Panc1 (cell line): ENCODE results near the gene RETREG1. TPM values are rescaled to one million over a fixed set of nuclear protein-coding genes. Genes with fewer than 3 reads are reported as not detected.

Experiments
- ATAC-seq: fragments of 200-7000 bp; cut with Tn5 transposase; 2 replicates; pipeline ENCODE4 v1.9.1; 2020; ENCODE audit warnings: mild to moderate bottlenecking, moderate library complexity
- BruUV-seq: library from RNA; stranded (reverse); fragments of 400-500 nt; replicated peaks from 2 replicates; lab custom pipeline; 2021; lab: Mats Ljungman, UMichigan
- CTCF ChIA-PET: fragments of 300-600 bp; sonication (Branson Sonifier 250); formaldehyde crosslinking; loops from one replicate; lab custom pipeline; 2022; ENCODE audit warnings: antibody characterized with exemption; lab: Charles Lee
- POLR2A ChIA-PET: fragments of 300-600 bp; sonication (Branson Sonifier 250); formaldehyde crosslinking; loops from one replicate; lab custom pipeline; 2022; ENCODE audit warnings: antibody characterized with exemption; lab: Charles Lee
- DNase-seq: peaks from one replicate; pipeline ENCODE4 v3.0.0-alpha.2; 2010; ENCODE audit warnings: low read depth, low spot score
- H3K27ac ChIP-seq: 2 replicates; pipeline ENCODE4 v1.5.1; 2011; ENCODE audit warnings: mild to moderate bottlenecking, low read length, inconsistent platforms
- H3K27me3 ChIP-seq: fragments of 200-500 bp; sonication (Bioruptor generic); 2 replicates; pipeline ENCODE4 v1.6.0; 2014; ENCODE audit warnings: low read length, inconsistent platforms; ENCODE audit not compliant: control insufficient read depth, insufficient read depth
- H3K36me3 ChIP-seq: fragments of 200-500 bp; sonication (Bioruptor generic); 2 replicates; pipeline ENCODE4 v1.5.1; 2014; ENCODE audit warnings: inconsistent platforms, mild to moderate bottlenecking, low read length, moderate library complexity; ENCODE audit not compliant: control insufficient read depth, insufficient read depth
- H3K4me1 ChIP-seq: 2 replicates; pipeline ENCODE4 v1.5.1; 2011; ENCODE audit warnings: inconsistent platforms, mild to moderate bottlenecking, low read length, moderate library complexity; ENCODE audit not compliant: control insufficient read depth, insufficient read depth
- H3K4me3 ChIP-seq, 2 experiments: 2 replicates each; pipeline ENCODE4 v1.5.1; 2011 to 2012; ENCODE audit warnings: low read depth in 2 of 2, low read length in 2 of 2, mild to moderate bottlenecking in 2 of 2, inconsistent platforms in 1 of 2, moderate library complexity in 1 of 2
- H3K9me3 ChIP-seq: fragments of 200-500 bp; sonication (Bioruptor generic); 2 replicates; pipeline ENCODE4 v1.5.1; 2014; ENCODE audit warnings: low read depth, mild to moderate bottlenecking, inconsistent platforms, low read length, moderate library complexity; ENCODE audit not compliant: control insufficient read depth, insufficient read depth
- POLR2AphosphoS5 ChIP-seq: IDR thresholded peaks from 2 replicates; pipeline ENCODE4 v1.6.1; 2012; ENCODE audit warnings: mild to moderate bottlenecking, low read depth, low read length, moderate library complexity
- SIN3A ChIP-seq: IDR thresholded peaks from 2 replicates; pipeline ENCODE4 v1.6.1; 2012; ENCODE audit warnings: low read depth, mild to moderate bottlenecking, low read length, moderate library complexity, borderline replicate concordance; ENCODE audit not compliant: insufficient read depth
- TCF7L2 ChIP-seq: IDR thresholded peaks from 2 replicates; pipeline ENCODE4 v1.6.1; 2011; ENCODE audit warnings: mild to moderate bottlenecking, low read depth, low read length, inconsistent platforms
- in situ Hi-C: cut with HindIII; loops from 2 replicates; pipeline ENCODE4 v1.10.0; 2016; ENCODE audit warnings: low sequenced_read_pairs, low pct_unique_long_range_greater_than_20kb
- intact Hi-C: fragments of 100-400 bp; cut with micrococcal nuclease; formaldehyde crosslinking; loops from one replicate; pipeline ENCODE4 v1.10.0; 2022; ENCODE audit not compliant: unreplicated experiment
- total RNA-seq: library from RNA; stranded (reverse); gene quantifications from one replicate; pipeline ENCODE4 v1.2.1, GENCODE V29; 2021; ENCODE audit not compliant: unreplicated experiment
- TF ChIP-seq, protein P1 (sequence below), 2 experiments: IDR thresholded peaks; 2 replicates each; pipeline ENCODE4 v1.6.1; 2011 to 2012; ENCODE audit warnings: low read depth in 2 of 2, control low read depth in 1 of 2, low read length in 1 of 2, mild to moderate bottlenecking in 1 of 2, moderate library complexity in 1 of 2; ENCODE audit not compliant: insufficient read depth in 1 of 2
- TF ChIP-seq, protein P2 (sequence below): fragments of 450-650 bp; IDR thresholded peaks from 2 replicates; pipeline ENCODE4 v1.5.1; 2017; ENCODE audit warnings: mild to moderate bottlenecking

RETREG1 gene
- total RNA-seq, 1 experiment from 2014 or later, result 0.74 TPM

DNA sequence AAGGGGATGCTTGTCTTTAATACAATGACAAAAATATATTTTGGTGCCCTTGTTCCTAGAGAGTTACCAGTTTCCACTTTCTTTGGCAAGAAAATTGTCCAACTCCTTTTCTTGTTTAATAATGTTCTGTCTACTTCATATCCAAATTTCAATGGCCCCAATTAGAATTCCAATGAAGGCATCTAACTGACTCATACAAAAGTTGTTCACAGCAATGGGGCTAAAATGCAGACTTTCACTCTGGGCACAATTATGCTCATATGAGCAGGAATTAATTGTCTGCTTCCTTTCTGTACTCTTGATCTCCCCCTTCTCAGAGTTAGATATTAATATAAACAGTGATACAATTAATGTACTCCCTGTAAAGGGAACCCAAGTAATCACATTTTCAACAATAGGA lies 109.1 kb downstream of the RETREG1 start:
- no peak overlapping the region for H3K27ac ChIP-seq

GRCh38 chr5:16505904-16506303 lies 110.9 kb downstream of the RETREG1 start:
- Histone ChIP-seq H3K27ac (no peak overlapping the region), H3K4me1 (no peaks in the 10 kb centered on the region), H3K4me3 (no peak overlapping the region), H3K27me3 (0 out of 2 replicates have a peak, but pooled peaks cover 3% of the 10 kb centered on the region), H3K9me3 (no peaks in the 10 kb centered on the region), H3K36me3 (no peaks in the 10 kb centered on the region)
- POLR2A ChIA-PET, result no interaction called here
- intact Hi-C loops (no loop called here), in situ Hi-C loops (no loop called here)
- ATAC-seq (no peak), DNase-seq (no peak)
- no TSS peak for BruUV-seq
- CTCF ChIA-PET, result interaction anchor here (0.8 kb wide), 1 partner anchor 1398 kb away, joined by 7 read pairs; no protein-coding TSS in a partner anchor
- TF ChIP-seq, protein P1, sequence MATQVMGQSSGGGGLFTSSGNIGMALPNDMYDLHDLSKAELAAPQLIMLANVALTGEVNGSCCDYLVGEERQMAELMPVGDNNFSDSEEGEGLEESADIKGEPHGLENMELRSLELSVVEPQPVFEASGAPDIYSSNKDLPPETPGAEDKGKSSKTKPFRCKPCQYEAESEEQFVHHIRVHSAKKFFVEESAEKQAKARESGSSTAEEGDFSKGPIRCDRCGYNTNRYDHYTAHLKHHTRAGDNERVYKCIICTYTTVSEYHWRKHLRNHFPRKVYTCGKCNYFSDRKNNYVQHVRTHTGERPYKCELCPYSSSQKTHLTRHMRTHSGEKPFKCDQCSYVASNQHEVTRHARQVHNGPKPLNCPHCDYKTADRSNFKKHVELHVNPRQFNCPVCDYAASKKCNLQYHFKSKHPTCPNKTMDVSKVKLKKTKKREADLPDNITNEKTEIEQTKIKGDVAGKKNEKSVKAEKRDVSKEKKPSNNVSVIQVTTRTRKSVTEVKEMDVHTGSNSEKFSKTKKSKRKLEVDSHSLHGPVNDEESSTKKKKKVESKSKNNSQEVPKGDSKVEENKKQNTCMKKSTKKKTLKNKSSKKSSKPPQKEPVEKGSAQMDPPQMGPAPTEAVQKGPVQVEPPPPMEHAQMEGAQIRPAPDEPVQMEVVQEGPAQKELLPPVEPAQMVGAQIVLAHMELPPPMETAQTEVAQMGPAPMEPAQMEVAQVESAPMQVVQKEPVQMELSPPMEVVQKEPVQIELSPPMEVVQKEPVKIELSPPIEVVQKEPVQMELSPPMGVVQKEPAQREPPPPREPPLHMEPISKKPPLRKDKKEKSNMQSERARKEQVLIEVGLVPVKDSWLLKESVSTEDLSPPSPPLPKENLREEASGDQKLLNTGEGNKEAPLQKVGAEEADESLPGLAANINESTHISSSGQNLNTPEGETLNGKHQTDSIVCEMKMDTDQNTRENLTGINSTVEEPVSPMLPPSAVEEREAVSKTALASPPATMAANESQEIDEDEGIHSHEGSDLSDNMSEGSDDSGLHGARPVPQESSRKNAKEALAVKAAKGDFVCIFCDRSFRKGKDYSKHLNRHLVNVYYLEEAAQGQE (IDR thresholded peaks at IDR 0.05; ENCODE audit: insufficient read depth in 1 of 2, low read depth in 2 of 2, low read length in 1 of 2), result no peak
- TF ChIP-seq, protein P2, sequence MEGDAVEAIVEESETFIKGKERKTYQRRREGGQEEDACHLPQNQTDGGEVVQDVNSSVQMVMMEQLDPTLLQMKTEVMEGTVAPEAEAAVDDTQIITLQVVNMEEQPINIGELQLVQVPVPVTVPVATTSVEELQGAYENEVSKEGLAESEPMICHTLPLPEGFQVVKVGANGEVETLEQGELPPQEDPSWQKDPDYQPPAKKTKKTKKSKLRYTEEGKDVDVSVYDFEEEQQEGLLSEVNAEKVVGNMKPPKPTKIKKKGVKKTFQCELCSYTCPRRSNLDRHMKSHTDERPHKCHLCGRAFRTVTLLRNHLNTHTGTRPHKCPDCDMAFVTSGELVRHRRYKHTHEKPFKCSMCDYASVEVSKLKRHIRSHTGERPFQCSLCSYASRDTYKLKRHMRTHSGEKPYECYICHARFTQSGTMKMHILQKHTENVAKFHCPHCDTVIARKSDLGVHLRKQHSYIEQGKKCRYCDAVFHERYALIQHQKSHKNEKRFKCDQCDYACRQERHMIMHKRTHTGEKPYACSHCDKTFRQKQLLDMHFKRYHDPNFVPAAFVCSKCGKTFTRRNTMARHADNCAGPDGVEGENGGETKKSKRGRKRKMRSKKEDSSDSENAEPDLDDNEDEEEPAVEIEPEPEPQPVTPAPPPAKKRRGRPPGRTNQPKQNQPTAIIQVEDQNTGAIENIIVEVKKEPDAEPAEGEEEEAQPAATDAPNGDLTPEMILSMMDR, result no peak
- TF ChIP-seq SIN3A, result no peak
- TF ChIP-seq TCF7L2, result no peak
- no peak for TF ChIP-seq POLR2AphosphoS5

More for the DNA sequence above, 109.1 kb downstream of the RETREG1 start:
- intact Hi-C loops, result no loop called here
- no peak overlapping the region for H3K4me3 ChIP-seq
- no peak for TF ChIP-seq POLR2AphosphoS5
- in situ Hi-C loops, result no loop called here
- H3K36me3 ChIP-seq, result no peaks in the 10 kb centered on the region
- H3K9me3 ChIP-seq, result no peaks in the 10 kb centered on the region
- CTCF ChIA-PET, result no interaction called here
- H3K27me3 ChIP-seq, result 0 out of 2 replicates have a peak, but pooled peaks cover 3% of the 10 kb centered on the region
- ATAC-seq, result no peak
- BruUV-seq, result no TSS peak
- no peaks in the 10 kb centered on the region for H3K4me1 ChIP-seq
- POLR2A ChIA-PET, result no interaction called here
- DNase-seq, result no peak

DNA sequence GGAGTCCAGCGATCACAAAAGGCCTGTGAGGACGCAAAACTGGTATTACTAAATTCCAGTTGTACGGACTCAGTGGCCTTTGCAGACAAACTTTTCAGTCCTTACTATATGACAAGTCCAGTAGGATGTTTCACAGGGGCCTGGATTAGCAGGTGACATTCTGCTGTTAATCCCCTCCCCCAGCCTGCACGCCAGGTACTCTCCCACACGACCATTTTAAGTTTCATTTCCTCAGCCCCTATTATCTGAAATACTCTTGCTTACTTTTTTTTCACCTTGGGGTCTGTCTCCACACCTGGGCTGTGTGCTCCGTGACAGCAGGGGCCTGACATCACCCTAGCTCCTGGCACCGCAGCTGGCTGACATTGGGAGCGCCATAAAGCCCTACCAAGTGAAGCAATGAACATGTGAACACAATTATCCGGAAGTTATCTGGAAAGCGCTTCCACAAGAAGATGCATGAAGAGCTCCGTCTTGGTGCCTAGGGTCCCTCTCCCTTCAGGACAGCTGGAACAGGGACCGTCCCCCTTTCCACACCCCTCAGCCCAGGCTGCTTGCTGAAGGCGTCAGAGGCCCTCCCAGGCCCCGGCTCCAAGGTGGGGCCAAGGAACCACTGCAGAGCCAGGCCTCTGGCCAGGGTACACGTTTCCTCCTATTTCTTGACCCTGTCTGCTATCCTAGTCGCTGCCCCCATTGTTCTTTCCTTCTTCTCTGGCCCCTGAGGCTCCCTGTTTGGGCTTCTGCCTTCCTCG lies 111.5 kb downstream of the RETREG1 start:
- CTCF ChIA-PET, result interaction anchor here (0.8 kb wide), 1 partner anchor 1398 kb away, joined by 7 read pairs; no protein-coding TSS in a partner anchor

More for the DNA sequence above, 111.5 kb downstream of the RETREG1 start:
- intact Hi-C loops, result no loop called here
- TF ChIP-seq POLR2AphosphoS5 (no peak), TCF7L2 (no peak), SIN3A (no peak)
- TF ChIP-seq, protein P2, result no peak
- TF ChIP-seq, protein P1 (IDR thresholded peaks at IDR 0.05; ENCODE audit: insufficient read depth in 1 of 2, low read depth in 2 of 2, low read length in 1 of 2), result no peak
- POLR2A ChIA-PET, result no interaction called here
- Histone ChIP-seq H3K9me3 (no peaks in the 10 kb centered on the region), H3K4me3 (no peak overlapping the region), H3K36me3 (no peaks in the 10 kb centered on the region), H3K27ac (no peak overlapping the region), H3K4me1 (no peaks in the 10 kb centered on the region), H3K27me3 (0 out of 2 replicates have a peak, but pooled peaks cover 3% of the 10 kb centered on the region)
- DNase-seq (no peak), ATAC-seq (no peak)
- in situ Hi-C loops, result no loop called here
- no TSS peak for BruUV-seq
